ENCODE results near the gene BAIAP2L1.
"Not testable (repeated sequence)": the region's sequence is repeated elsewhere in the genome, so short reads cannot be mapped to it uniquely, and the experiment has no call there.

DNA sequence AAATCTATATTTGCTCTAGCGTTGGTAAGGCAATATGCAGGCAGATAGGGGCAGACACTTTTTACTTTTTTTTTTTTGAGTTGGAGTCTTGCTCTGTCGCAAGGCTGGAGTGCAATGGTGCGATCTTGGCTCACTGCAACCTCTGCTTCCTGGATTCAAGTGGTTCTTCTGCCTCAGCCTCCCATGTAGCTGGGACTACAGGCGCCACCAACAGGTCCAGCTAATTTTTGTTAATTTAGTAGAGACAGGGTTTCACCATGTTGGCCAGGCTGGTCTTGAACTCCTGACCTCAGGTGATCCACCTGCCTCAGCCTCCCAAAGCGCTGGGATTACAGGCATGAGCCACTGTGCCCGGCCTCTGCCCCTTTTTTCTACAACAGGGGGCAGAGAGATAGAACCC, 12.8 kb upstream of the BAIAP2L1 start:
- TF ChIP-seq, protein P1, sequence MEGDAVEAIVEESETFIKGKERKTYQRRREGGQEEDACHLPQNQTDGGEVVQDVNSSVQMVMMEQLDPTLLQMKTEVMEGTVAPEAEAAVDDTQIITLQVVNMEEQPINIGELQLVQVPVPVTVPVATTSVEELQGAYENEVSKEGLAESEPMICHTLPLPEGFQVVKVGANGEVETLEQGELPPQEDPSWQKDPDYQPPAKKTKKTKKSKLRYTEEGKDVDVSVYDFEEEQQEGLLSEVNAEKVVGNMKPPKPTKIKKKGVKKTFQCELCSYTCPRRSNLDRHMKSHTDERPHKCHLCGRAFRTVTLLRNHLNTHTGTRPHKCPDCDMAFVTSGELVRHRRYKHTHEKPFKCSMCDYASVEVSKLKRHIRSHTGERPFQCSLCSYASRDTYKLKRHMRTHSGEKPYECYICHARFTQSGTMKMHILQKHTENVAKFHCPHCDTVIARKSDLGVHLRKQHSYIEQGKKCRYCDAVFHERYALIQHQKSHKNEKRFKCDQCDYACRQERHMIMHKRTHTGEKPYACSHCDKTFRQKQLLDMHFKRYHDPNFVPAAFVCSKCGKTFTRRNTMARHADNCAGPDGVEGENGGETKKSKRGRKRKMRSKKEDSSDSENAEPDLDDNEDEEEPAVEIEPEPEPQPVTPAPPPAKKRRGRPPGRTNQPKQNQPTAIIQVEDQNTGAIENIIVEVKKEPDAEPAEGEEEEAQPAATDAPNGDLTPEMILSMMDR (IDR thresholded peaks at IDR 0.05; ENCODE audit: control extremely low read depth in 1 of 3, insufficient read depth in 1 of 3, low read depth in 1 of 3, low read length in 3 of 3): peak in 1 of 3 experiments; percentile 7; a peak in 1 of 4 replicates
- TF ChIP-seq HDAC2 (IDR thresholded peaks at IDR 0.05; ENCODE audit: borderline replicate concordance in 1 of 2, low read depth in 2 of 2, low read length in 2 of 2); TBP (IDR thresholded peaks at IDR 0.05; ENCODE audit: low read depth, low read length); TEAD4 (IDR thresholded peaks at IDR 0.05; ENCODE audit: low read depth, low read length); TCF12 (IDR thresholded peaks at IDR 0.05; ENCODE audit: low read depth, low read length); CBX5 (IDR thresholded peaks at IDR 0.05; ENCODE audit: low read depth, low read length); EZH2 (IDR thresholded peaks at IDR 0.05; ENCODE audit: low read depth, low read length, severe bottlenecking); POLR2AphosphoS5 (IDR thresholded peaks at IDR 0.05; ENCODE audit: low read depth, low read length); SRF (IDR thresholded peaks at IDR 0.05; ENCODE audit: low read depth, low read length); POLR2A (IDR thresholded peaks at IDR 0.05; ENCODE audit: control extremely low read depth in 1 of 2, low read depth in 2 of 2, low read length in 2 of 2); GABPA (IDR thresholded peaks at IDR 0.05; ENCODE audit: borderline replicate concordance, insufficient read depth, low read length): not testable (repeated sequence)
